ENCODE measurements around the gene SKA3.

DNA sequence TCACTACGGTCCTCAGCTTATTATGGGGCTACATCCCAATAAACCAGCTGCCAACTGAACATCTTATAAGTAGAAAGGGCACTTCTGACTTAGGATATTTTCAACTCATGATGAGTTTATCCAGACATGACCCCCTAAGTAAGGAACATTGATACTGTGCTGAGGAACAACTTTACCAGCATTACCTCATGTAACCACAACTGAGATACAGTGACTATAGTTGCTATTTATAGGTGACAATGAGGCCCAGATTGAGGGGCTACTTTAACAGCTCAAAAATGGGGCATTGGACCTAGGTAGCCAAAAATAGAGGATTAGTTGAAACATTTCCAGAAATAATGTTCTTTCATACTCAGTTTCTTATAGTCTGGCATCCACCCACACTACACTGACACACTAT, 26.8 kb downstream of the SKA3 start:
- TF ChIP-seq, protein P1, sequence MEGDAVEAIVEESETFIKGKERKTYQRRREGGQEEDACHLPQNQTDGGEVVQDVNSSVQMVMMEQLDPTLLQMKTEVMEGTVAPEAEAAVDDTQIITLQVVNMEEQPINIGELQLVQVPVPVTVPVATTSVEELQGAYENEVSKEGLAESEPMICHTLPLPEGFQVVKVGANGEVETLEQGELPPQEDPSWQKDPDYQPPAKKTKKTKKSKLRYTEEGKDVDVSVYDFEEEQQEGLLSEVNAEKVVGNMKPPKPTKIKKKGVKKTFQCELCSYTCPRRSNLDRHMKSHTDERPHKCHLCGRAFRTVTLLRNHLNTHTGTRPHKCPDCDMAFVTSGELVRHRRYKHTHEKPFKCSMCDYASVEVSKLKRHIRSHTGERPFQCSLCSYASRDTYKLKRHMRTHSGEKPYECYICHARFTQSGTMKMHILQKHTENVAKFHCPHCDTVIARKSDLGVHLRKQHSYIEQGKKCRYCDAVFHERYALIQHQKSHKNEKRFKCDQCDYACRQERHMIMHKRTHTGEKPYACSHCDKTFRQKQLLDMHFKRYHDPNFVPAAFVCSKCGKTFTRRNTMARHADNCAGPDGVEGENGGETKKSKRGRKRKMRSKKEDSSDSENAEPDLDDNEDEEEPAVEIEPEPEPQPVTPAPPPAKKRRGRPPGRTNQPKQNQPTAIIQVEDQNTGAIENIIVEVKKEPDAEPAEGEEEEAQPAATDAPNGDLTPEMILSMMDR (IDR thresholded peaks at IDR 0.05; ENCODE audit: low read length): no peak
- TF ChIP-seq EZH2 (IDR thresholded peaks at IDR 0.05; ENCODE audit: borderline replicate concordance, low read length): no peak
